Fibroblast of pulmonary artery (primary cell): ENCODE measurements around the gene MSMP.

ENCODE experiments used
- DNase-seq: peaks from one replicate; pipeline ENCODE4 v3.0.0-alpha.2; 2010; ENCODE audit warnings: low read depth
- H3K4me3 ChIP-seq: replicated peaks from 2 replicates; pipeline ENCODE4 v1.5.1; 2011; ENCODE audit warnings: low read depth, mild to moderate bottlenecking, control low read depth, low read length, moderate library complexity
- CTCF ChIP-seq: IDR thresholded peaks from 2 replicates; pipeline ENCODE4 v1.5.1; 2011; ENCODE audit warnings: mild to moderate bottlenecking, control low read depth, low read length, inconsistent platforms; ENCODE audit errors: missing control alignments

Gene MSMP

GRCh38 chr9:35731415-35732184 is 22.5 kb downstream of the MSMP start:
- TF ChIP-seq CTCF = no peak
- DNase-seq = no peak
- peak overlapping the region; percentile 92 for H3K4me3 ChIP-seq

- H3K4me3 ChIP-seq = peak overlapping the region; percentile 92
- DNase-seq = no peak
- no peak for TF ChIP-seq CTCF
Measured at GRCh38 chr9:35730486-35730854, 23.6 kb downstream of the MSMP start.

GRCh38 chr9:35729700-35730485 is 24.2 kb downstream of the MSMP start:
- DNase-seq = peak; percentile 79
- peak overlapping the region; percentile 92 for H3K4me3 ChIP-seq
- TF ChIP-seq CTCF = peak; percentile 77

- DNase-seq = no peak
- no peak for TF ChIP-seq CTCF
- H3K4me3 ChIP-seq = peak overlapping the region; percentile 92
Measured at GRCh38 chr9:35729101-35729500, 25.0 kb downstream of the MSMP start.

- no peak for TF ChIP-seq CTCF
- peak; percentile 96 for DNase-seq
- peak overlapping the region; percentile 92 for H3K4me3 ChIP-seq
Measured at GRCh38 chr9:35728041-35728971, 25.8 kb downstream of the MSMP start.

GRCh38 chr9:35727676-35728040 is 26.4 kb downstream of the MSMP start:
- TF ChIP-seq CTCF = no peak
- DNase-seq = no peak
- H3K4me3 ChIP-seq = peak overlapping the region; percentile 92
